Esophagus muscularis mucosa (tissue), 4 donors: ENCODE measurements around the gene CFAP90.

Experiments used
- EP300 ChIP-seq: sonication (generic); formaldehyde crosslinking; IDR thresholded peaks from one replicate; pipeline ENCODE4 v1.6.1; 2017; ENCODE audit warnings: antibody characterized with exemption
- POLR2A ChIP-seq: fragments of 450-650 bp; IDR thresholded peaks from one replicate; pipeline ENCODE4 v1.6.1; 2017; ENCODE audit warnings: antibody characterized with exemption, moderate library complexity, mild to moderate bottlenecking, low read depth
- POLR2AphosphoS5 ChIP-seq, 2 donors: sonication (generic); formaldehyde crosslinking; IDR thresholded peaks; one replicate each; pipeline ENCODE4 v1.6.1; 2017; ENCODE audit warnings: antibody characterized with exemption in 2 of 2
- TF ChIP-seq, protein P1 (sequence below), 3 experiments: fragments of 200-600 bp in 2 of 3; fragments of 450-650 bp in 1 of 3; sonication (generic) in 2 of 3; IDR thresholded peaks; one replicate each; pipeline ENCODE4 v1.5.1; 2017 to 2019; ENCODE audit warnings: antibody characterized with exemption in 3 of 3, mild to moderate bottlenecking in 2 of 3, moderate library complexity in 1 of 3

DNA sequence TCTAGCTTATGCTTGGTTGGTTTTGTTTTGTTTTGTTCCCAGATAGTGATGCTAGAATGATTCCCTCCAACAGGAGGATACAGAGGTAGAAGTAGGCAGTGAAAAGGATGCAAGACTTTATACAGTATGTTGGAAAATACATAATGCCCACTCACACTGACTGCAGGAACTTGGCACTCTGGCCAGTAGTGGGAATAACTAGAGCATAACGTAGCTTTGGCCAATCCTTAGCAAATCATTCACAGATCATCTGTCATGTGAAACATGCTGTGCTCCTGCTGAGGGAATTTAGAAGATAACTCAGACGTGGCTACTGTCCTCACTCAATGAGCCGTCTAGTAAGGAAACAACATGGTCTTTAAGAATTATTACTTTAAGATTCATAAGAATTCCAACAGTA lies 13.5 kb downstream of the CFAP90 start:
- TF ChIP-seq, protein P1, sequence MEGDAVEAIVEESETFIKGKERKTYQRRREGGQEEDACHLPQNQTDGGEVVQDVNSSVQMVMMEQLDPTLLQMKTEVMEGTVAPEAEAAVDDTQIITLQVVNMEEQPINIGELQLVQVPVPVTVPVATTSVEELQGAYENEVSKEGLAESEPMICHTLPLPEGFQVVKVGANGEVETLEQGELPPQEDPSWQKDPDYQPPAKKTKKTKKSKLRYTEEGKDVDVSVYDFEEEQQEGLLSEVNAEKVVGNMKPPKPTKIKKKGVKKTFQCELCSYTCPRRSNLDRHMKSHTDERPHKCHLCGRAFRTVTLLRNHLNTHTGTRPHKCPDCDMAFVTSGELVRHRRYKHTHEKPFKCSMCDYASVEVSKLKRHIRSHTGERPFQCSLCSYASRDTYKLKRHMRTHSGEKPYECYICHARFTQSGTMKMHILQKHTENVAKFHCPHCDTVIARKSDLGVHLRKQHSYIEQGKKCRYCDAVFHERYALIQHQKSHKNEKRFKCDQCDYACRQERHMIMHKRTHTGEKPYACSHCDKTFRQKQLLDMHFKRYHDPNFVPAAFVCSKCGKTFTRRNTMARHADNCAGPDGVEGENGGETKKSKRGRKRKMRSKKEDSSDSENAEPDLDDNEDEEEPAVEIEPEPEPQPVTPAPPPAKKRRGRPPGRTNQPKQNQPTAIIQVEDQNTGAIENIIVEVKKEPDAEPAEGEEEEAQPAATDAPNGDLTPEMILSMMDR (IDR thresholded peaks at IDR 0.05): no peak
- TF ChIP-seq POLR2AphosphoS5 (IDR thresholded peaks at IDR 0.05) (no peak), POLR2A (no peak), EP300 (no peak)
